T-helper 9 cell (primary cell): ENCODE measurements around the gene SIRPB2.
"Not testable (repeated sequence)": the region's sequence is repeated elsewhere in the genome, so short reads cannot be mapped to it uniquely, and the experiment has no call there.

Source experiments
- DNase-seq: peaks from one replicate; pipeline ENCODE4 v3.0.0-alpha.2; 2020

The SIRPB2 gene

GRCh38 chr20:1499528-1500420, 8.6 kb upstream of the SIRPB2 start:
- no peak for DNase-seq

- not testable (repeated sequence) for DNase-seq
These were observed 6.2 kb upstream of the SIRPB2 start for GRCh38 chr20:1497371-1497770.

- DNase-seq = no peak
These were observed 5.7 kb upstream of the SIRPB2 start for GRCh38 chr20:1496930-1497329.

- no peak for DNase-seq
These were observed 3.2 kb upstream of the SIRPB2 start for GRCh38 chr20:1494436-1494835.

GRCh38 chr20:1493536-1493935, 2.3 kb upstream of the SIRPB2 start:
- DNase-seq = no peak

GRCh38 chr20:1491860-1492642, 831 bp upstream of the SIRPB2 start:
- DNase-seq = no peak

GRCh38 chr20:1490643-1491195, 501 bp downstream of the SIRPB2 start:
- no peak for DNase-seq

GRCh38 chr20:1489764-1490436, 1.3 kb downstream of the SIRPB2 start:
- no peak for DNase-seq

- no peak for DNase-seq
These were observed 1.9 kb downstream of the SIRPB2 start for GRCh38 chr20:1489325-1489724.

GRCh38 chr20:1486566-1486965, 4.7 kb downstream of the SIRPB2 start:
- DNase-seq = no peak

GRCh38 chr20:1484438-1485116, 6.6 kb downstream of the SIRPB2 start:
- DNase-seq = no peak

GRCh38 chr20:1479831-1480595, 11.2 kb downstream of the SIRPB2 start:
- DNase-seq = no peak

- DNase-seq = no peak
These were observed 12.7 kb downstream of the SIRPB2 start for GRCh38 chr20:1478566-1478965.

- DNase-seq = no peak
These were observed 13.2 kb downstream of the SIRPB2 start for GRCh38 chr20:1477896-1478490.

GRCh38 chr20:1474817-1475603, 16.2 kb downstream of the SIRPB2 start:
- no peak for DNase-seq

GRCh38 chr20:1474325-1474724, 16.9 kb downstream of the SIRPB2 start:
- DNase-seq = no peak

- no peak for DNase-seq
These were observed 17.7 kb downstream of the SIRPB2 start for GRCh38 chr20:1473246-1474220.

GRCh38 chr20:1472556-1473245, 18.5 kb downstream of the SIRPB2 start:
- DNase-seq = no peak
